Activated T-cell treated with anti-CD3 and anti-CD28 coated beads for 4 hours (primary cell): ENCODE results near the gene CCIN.

Experiments used
- DNase-seq: peaks from one replicate; pipeline ENCODE4 v3.0.0-alpha.2; 2020

CCIN gene

GRCh38 chr9:36193023-36193422 is 23.8 kb downstream of the CCIN start:
- no peak for DNase-seq

DNA sequence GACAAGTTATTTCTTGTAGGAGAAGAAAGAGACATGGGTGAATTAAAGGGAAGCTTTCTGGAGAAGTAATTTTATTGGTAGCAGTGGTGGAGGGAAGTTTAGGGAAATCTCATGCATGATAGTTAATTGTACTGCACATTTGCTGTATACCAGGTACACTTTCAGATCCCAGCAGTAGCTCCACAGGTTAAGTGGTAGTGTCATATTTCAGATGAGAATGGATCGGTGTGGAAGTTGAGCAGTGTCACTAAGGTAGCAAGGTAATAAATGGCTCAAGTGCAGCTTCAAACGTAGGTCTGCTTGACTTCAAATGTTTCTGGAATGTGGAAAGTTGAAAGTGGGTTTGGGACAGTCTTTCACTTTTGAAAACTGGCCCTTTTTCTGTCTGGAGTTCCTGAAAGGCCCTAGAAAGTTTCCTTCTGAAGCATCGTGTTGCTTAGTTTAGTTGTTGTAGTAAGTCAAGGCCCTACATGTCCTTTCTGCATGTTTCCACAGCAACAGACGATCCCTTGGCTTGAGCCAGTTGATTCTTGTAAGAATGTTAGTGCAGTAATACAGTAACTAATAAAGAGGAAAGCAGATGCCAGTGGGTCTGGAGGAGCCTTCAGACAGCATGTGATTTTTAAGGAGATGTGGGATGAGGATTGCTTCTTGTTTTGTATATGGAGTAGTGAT is 25.3 kb downstream of the CCIN start:
- no peak for DNase-seq

- no peak for DNase-seq
Observed at GRCh38 chr9:36204906-36205547, 35.8 kb downstream of the CCIN start.

GRCh38 chr9:36207016-36207415 is 37.8 kb downstream of the CCIN start:
- DNase-seq, result no peak

- DNase-seq, result no peak
Observed at GRCh38 chr9:36207546-36208012, 38.4 kb downstream of the CCIN start.

GRCh38 chr9:36208521-36209253 is 39.5 kb downstream of the CCIN start:
- DNase-seq, result no peak

DNA sequence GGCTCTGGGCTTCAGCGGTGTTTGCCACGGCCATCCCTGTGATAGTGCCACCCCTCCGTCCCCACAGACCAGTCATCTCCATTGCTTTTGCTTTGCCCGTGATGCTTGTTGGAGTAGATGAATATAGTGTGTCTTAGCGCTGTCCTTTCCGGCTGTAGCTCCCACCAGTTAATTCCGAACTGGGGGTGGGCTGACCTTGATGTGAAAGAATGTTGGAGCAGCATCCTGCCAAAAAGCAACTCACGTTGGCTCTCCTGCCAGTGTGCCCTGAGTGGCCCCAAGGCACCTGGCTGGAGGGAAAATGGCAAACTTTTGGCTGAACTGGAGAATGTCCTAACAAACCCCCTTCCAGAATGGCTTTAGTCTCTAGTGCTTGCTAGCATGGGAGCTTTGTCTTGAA is 41.5 kb downstream of the CCIN start:
- no peak for DNase-seq

DNA sequence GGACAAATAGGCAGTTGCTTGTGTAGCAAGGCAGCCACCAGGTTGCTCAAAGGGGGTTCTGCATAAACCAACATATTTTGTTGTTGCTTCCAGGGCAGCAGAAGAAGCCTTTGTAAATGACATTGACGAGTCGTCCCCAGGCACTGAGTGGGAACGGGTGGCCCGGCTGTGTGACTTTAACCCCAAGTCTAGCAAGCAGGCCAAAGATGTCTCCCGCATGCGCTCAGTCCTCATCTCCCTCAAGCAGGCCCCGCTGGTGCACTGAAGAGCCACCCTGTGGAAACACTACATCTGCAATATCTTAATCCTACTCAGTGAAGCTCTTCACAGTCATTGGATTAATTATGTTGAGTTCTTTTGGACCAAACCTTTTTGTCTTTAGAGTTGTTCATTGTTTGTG is 42.3 kb downstream of the CCIN start:
- DNase-seq, result no peak

- DNase-seq, result no peak
Observed at GRCh38 chr9:36213387-36213786, 44.2 kb downstream of the CCIN start.

DNA sequence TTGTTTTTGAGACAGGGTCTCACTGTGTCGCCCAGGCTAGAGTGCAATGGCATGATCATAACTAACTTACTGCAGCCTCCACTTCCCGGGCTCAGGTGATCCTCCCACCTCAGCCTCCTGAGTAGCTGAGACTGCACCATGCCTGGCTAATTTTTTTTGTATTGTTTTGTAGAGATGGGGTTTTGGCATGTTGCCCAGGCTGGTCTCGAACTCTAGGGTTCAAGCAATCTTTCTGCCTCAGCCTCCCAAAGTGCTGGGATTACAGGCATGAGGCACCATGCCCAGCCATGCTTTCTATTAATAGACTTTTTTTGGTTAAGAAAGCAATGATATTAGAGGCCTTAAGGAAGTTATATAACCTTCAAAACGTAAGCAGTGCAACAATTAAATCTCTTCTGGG is 44.8 kb downstream of the CCIN start:
- no peak for DNase-seq

DNA sequence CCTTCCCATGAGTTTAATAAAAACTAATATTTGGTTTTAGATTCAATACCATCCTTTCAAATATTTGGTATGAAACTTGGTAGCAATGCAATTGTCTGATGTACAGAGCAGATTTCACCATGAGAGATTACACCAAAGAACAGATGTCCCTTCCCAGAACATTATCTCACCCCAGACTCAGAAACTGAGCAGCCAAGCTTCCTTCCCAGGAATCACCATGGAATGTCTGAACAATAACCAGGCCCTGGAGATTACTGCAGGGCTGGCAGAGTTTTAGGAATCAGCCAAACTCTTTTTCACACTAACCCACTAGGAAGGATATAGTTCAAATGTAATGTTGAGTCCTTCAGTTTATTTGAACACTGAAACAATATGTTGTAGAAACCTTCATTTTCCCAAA is 45.4 kb downstream of the CCIN start:
- no peak for DNase-seq

- DNase-seq, result no peak
Observed at GRCh38 chr9:36217256-36217968, 48.2 kb downstream of the CCIN start.

DNA sequence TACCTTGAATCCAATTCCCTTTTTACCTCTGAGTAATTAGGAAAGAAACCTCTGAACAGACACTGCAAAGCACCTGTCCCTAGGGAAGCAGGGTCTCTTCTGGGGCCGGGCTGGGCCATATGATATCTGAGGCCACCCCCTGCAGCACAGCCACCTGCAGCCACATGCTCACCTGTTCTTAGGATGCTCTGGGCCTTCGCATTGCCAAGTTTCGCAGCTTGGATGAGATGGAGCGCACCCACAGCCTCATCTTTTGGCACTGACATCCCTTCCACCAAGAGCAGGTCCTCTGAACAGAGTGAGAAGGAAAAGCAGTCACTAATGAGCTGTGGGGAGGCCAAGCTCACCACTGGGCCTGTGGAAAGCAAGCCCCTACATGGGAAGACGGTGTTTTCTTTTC is 48.8 kb downstream of the CCIN start:
- DNase-seq, result no peak

DNA sequence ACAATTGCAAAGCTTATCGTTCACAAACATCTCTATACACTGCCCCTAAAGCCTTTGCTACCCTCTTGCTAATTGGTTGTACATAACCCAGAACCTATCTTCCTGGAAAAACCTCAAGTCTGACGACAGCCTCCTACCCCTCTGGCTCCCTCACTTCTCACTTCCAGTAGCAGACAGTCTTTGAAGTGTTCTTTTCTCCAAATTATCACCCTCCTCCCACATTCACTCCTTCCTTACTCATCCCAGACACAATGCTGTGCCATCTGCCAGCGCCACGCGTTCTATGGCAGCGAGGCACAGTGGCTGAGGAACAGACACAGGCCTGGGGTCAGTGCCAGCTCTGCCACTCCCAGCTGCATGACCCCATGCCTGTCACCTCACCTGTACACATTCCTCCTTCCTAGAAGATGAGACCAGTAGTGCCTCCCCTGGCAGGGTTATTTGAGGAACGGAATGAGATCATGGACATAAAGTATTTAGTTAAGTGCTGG is 49.3 kb downstream of the CCIN start:
- DNase-seq, result no peak
